Transverse colon (tissue), 4 donors: ENCODE results near the gene MICAL2.

ENCODE experiments used
- POLR2A ChIP-seq: fragments of 450-650 bp; IDR thresholded peaks from one replicate; pipeline ENCODE4 v1.6.1; 2016; ENCODE audit warnings: antibody characterized with exemption, mild to moderate bottlenecking, moderate library complexity
- POLR2AphosphoS5 ChIP-seq, 3 donors: sonication (generic); formaldehyde crosslinking; IDR thresholded peaks; one replicate each; pipeline ENCODE4 v1.6.1; 2016; ENCODE audit warnings: antibody characterized with exemption in 3 of 3
- TF ChIP-seq, protein P1 (sequence below), 5 experiments: fragments of 200-600 bp in 3 of 5; fragments of 450-650 bp in 2 of 5; sonication (generic) in 3 of 5; IDR thresholded peaks; 1 replicate in 2 of 5; 2 replicates in 3 of 5; pipeline ENCODE4 v1.5.1; 2016 to 2017; ENCODE audit warnings: antibody characterized with exemption in 5 of 5, inconsistent platforms in 3 of 5, mild to moderate bottlenecking in 2 of 5, moderate library complexity in 1 of 5

DNA sequence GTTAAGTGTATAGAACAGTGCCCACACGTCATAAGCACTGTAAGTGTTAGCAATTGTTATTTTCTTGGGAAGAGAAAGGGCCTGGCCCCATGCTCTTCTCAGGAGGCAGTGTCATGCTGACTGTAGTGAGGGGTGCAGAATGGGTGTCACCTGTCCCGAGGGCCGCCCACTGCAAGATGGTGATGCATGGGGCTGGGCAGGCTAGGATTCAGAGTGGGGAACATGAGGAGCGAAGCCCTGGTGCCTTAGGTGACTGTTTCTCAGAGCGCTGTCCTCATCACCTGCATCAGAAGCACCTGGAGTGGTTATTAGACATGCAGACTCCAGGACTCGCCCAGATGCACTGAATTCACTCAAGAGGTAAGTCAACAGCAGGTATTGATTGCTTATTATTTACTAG, 166.0 kb downstream of the MICAL2 start:
- TF ChIP-seq, protein P1, sequence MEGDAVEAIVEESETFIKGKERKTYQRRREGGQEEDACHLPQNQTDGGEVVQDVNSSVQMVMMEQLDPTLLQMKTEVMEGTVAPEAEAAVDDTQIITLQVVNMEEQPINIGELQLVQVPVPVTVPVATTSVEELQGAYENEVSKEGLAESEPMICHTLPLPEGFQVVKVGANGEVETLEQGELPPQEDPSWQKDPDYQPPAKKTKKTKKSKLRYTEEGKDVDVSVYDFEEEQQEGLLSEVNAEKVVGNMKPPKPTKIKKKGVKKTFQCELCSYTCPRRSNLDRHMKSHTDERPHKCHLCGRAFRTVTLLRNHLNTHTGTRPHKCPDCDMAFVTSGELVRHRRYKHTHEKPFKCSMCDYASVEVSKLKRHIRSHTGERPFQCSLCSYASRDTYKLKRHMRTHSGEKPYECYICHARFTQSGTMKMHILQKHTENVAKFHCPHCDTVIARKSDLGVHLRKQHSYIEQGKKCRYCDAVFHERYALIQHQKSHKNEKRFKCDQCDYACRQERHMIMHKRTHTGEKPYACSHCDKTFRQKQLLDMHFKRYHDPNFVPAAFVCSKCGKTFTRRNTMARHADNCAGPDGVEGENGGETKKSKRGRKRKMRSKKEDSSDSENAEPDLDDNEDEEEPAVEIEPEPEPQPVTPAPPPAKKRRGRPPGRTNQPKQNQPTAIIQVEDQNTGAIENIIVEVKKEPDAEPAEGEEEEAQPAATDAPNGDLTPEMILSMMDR (IDR thresholded peaks at IDR 0.05) = no peak
- TF ChIP-seq POLR2A (no peak), POLR2AphosphoS5 (IDR thresholded peaks at IDR 0.05) (no peak)
